ENCODE measurements around the gene SLC25A14.

GRCh38 chrX:130301977-130302376 lies 37.7 kb upstream of the SLC25A14 start:
- TF ChIP-seq CTCF (IDR thresholded peaks at IDR 0.05): no peak
- TF ChIP-seq POLR2A (IDR thresholded peaks at IDR 0.05): no peak
- no peak for TF ChIP-seq POLR2AphosphoS5 (IDR thresholded peaks at IDR 0.05)

Measured in gastroesophageal sphincter (tissue), 3 donors.